Measurements from ENCODE around the gene CX3CL1. TPM values are rescaled to one million over a fixed set of nuclear protein-coding genes. Genes with fewer than 3 reads are reported as not detected.

The CX3CL1 gene
- total and polyA plus RNA-seq, 2 of the 13 experiments (the other 11 are each of a cell fraction or from before 2014, with no cell fraction given): 57.3 to 60.8 TPM

DNA sequence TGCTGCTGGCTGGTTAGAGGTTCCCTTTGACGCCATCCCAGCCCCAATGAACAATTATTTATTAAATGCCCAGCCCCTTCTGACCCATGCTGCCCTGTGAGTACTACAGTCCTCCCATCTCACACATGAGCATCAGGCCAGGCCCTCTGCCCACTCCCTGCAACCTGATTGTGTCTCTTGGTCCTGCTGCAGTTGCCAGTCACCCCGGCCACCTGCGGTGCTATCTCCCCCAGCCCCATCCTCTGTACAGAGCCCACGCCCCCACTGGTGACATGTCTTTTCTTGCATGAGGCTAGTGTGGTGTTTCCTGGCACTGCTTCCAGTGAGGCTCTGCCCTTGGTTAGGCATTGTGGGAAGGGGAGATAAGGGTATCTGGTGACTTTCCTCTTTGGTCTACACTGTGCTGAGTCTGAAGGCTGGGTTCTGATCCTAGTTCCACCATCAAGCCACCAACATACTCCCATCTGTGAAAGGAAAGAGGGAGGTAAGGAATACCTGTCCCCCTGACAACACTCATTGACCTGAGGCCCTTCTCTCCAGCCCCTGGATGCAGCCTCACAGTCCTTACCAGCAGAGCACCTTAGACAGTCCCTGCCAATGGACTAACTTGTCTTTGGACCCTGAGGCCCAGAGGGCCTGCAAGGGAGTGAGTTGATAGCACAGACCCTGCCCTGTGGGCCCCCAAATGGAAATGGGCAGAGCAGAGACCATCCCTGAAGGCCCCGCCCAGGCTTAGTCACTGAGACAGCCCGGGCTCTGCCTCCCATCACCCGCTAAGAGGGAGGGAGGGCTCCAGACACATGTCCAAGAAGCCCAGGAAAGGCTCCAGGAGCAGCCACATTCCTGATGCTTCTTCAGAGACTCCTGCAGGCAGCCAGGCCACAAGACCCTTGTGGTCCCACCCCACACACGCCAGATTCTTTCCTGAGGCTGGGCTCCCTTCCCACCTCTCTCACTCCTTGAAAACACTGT lies 11.3 kb downstream of the CX3CL1 start (continued):
- TF ChIP-seq, protein P1, sequence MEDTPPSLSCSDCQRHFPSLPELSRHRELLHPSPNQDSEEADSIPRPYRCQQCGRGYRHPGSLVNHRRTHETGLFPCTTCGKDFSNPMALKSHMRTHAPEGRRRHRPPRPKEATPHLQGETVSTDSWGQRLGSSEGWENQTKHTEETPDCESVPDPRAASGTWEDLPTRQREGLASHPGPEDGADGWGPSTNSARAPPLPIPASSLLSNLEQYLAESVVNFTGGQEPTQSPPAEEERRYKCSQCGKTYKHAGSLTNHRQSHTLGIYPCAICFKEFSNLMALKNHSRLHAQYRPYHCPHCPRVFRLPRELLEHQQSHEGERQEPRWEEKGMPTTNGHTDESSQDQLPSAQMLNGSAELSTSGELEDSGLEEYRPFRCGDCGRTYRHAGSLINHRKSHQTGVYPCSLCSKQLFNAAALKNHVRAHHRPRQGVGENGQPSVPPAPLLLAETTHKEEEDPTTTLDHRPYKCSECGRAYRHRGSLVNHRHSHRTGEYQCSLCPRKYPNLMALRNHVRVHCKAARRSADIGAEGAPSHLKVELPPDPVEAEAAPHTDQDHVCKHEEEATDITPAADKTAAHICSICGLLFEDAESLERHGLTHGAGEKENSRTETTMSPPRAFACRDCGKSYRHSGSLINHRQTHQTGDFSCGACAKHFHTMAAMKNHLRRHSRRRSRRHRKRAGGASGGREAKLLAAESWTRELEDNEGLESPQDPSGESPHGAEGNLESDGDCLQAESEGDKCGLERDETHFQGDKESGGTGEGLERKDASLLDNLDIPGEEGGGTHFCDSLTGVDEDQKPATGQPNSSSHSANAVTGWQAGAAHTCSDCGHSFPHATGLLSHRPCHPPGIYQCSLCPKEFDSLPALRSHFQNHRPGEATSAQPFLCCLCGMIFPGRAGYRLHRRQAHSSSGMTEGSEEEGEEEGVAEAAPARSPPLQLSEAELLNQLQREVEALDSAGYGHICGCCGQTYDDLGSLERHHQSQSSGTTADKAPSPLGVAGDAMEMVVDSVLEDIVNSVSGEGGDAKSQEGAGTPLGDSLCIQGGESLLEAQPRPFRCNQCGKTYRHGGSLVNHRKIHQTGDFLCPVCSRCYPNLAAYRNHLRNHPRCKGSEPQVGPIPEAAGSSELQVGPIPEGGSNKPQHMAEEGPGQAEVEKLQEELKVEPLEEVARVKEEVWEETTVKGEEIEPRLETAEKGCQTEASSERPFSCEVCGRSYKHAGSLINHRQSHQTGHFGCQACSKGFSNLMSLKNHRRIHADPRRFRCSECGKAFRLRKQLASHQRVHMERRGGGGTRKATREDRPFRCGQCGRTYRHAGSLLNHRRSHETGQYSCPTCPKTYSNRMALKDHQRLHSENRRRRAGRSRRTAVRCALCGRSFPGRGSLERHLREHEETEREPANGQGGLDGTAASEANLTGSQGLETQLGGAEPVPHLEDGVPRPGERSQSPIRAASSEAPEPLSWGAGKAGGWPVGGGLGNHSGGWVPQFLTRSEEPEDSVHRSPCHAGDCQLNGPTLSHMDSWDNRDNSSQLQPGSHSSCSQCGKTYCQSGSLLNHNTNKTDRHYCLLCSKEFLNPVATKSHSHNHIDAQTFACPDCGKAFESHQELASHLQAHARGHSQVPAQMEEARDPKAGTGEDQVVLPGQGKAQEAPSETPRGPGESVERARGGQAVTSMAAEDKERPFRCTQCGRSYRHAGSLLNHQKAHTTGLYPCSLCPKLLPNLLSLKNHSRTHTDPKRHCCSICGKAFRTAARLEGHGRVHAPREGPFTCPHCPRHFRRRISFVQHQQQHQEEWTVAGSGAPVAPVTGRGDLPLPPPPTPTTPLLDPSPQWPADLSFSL (CRISPR knock-in tag; IDR thresholded peaks at IDR 0.05): 0 out of 2 replicates have a peak, but pooled peaks have one; percentile 25
- TF ChIP-seq, protein P2, sequence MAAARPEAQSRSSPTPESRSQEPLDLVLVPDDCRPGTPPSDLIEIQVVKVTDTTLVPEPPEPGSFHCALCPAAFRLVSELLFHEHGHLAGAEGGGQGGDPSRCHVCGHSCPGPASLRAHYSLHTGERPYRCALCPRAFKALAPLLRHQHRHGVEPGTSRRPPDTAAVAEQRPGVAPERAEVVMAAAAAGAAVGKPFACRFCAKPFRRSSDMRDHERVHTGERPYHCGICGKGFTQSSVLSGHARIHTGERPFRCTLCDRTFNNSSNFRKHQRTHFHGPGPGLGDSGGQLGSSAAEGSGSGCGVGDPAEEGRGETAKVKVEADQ (CRISPR knock-in tag; IDR thresholded peaks at IDR 0.05; ENCODE audit: borderline replicate concordance): 0 out of 2 replicates have a peak, but pooled peaks have one; percentile 57
- TF ChIP-seq ZNF121 (CRISPR knock-in tag; IDR thresholded peaks at IDR 0.05) (no peak), MEF2D (CRISPR knock-in tag; IDR thresholded peaks at IDR 0.05) (no peak; the same call in 1 of the 2 replicates), ZNF749 (CRISPR knock-in tag; IDR thresholded peaks at IDR 0.05; ENCODE audit: borderline replicate concordance) (0 out of 2 replicates have a peak, but pooled peaks have one; percentile 69), ZNF570 (CRISPR knock-in tag; IDR thresholded peaks at IDR 0.05; ENCODE audit: borderline replicate concordance) (0 out of 2 replicates have a peak, but pooled peaks have one; percentile 25), ZBTB7B (CRISPR knock-in tag; IDR thresholded peaks at IDR 0.05) (no peak; the same call in 1 of the 2 replicates), CCDC6 (CRISPR knock-in tag; IDR thresholded peaks at IDR 0.05) (no peak), ZNF329 (CRISPR knock-in tag; IDR thresholded peaks at IDR 0.05; ENCODE audit: low read depth) (no peak), ZFP82 (CRISPR knock-in tag; IDR thresholded peaks at IDR 0.05; ENCODE audit: borderline replicate concordance) (0 out of 2 replicates have a peak, but pooled peaks have one; percentile 5), FOXO1 (CRISPR knock-in tag; IDR thresholded peaks at IDR 0.05) (peak; percentile 28; the same call in 1 of the 2 replicates), ZNF432 (CRISPR knock-in tag; IDR thresholded peaks at IDR 0.05; ENCODE audit: borderline replicate concordance) (no peak), HNF4G (IDR thresholded peaks at IDR 0.05; ENCODE audit: borderline replicate concordance, low read depth, low read length) (0 out of 2 replicates have a peak, but pooled peaks have one; percentile 36), HNF4G (CRISPR knock-in tag; IDR thresholded peaks at IDR 0.05; ENCODE audit: borderline replicate concordance, low read depth) (no peak), CHD4 (IDR thresholded peaks at IDR 0.05; ENCODE audit: borderline replicate concordance, low read length) (no peak), GABPA (IDR thresholded peaks at IDR 0.05; ENCODE audit: low read depth, low read length) (no peak), GABPA (CRISPR knock-in tag; IDR thresholded peaks at IDR 0.05; ENCODE audit: low read depth) (no peak), SPEN (CRISPR knock-in tag; IDR thresholded peaks at IDR 0.05; ENCODE audit: low read depth) (peak; percentile 20; the same call in 1 of the 2 replicates), ZFX (CRISPR knock-in tag; IDR thresholded peaks at IDR 0.05; ENCODE audit: low read depth) (peak; percentile 65; the same call in 1 of the 2 replicates), CREM (IDR thresholded peaks at IDR 0.05) (no peak), CREM (CRISPR knock-in tag; IDR thresholded peaks at IDR 0.05) (no peak), NONO (IDR thresholded peaks at IDR 0.05) (no peak), NONO (CRISPR knock-in tag; conservative IDR thresholded peaks at IDR 0.05) (no peak)

All from HepG2 (cell line).